H9 (cell line): ENCODE data around the gene DIP2C. TPM values are rescaled to one million over a fixed set of nuclear protein-coding genes. Genes with fewer than 3 reads are reported as not detected.

Experiments used
- DNase-seq: peaks from one replicate; pipeline ENCODE4 v3.0.0-alpha.2; 2017
- H2AFZ ChIP-seq: one replicate; pipeline ENCODE4 v1.6.1; 2013; ENCODE audit warnings: mild to moderate bottlenecking, low read length, control low read depth, moderate library complexity
- H2AK5ac ChIP-seq: 2 replicates; pipeline ENCODE4 v1.6.1; 2013; ENCODE audit warnings: low read length, control low read depth, mixed read lengths; ENCODE audit not compliant: insufficient read length
- H2BK120ac ChIP-seq: one replicate; pipeline ENCODE4 v1.6.1; 2013; ENCODE audit warnings: low read depth, mild to moderate bottlenecking, low read length, control low read depth, inconsistent platforms; ENCODE audit not compliant: poor library complexity, severe bottlenecking
- H2BK12ac ChIP-seq: 2 replicates; pipeline ENCODE4 v1.6.1; 2013; ENCODE audit warnings: low read length, control low read depth, mixed read lengths, low read depth; ENCODE audit not compliant: insufficient read length
- H2BK15ac ChIP-seq: 2 replicates; pipeline ENCODE4 v1.6.1; 2013; ENCODE audit warnings: low read depth, low read length, control low read depth
- H2BK20ac ChIP-seq: one replicate; pipeline ENCODE4 v1.6.1; 2013; ENCODE audit warnings: low read depth, mild to moderate bottlenecking, low read length, control low read depth, inconsistent platforms; ENCODE audit not compliant: poor library complexity, severe bottlenecking
- H2BK5ac ChIP-seq: 2 replicates; pipeline ENCODE4 v1.6.1; 2013; ENCODE audit warnings: low read length, control low read depth, mixed read lengths; ENCODE audit not compliant: insufficient read length
- H3K14ac ChIP-seq: 2 replicates; pipeline ENCODE4 v1.6.1; 2013; ENCODE audit warnings: low read length, control low read depth; ENCODE audit not compliant: insufficient read depth
- H3K18ac ChIP-seq: 2 replicates; pipeline ENCODE4 v1.6.1; 2013; ENCODE audit warnings: low read depth, mild to moderate bottlenecking, mixed read lengths, low read length, control low read depth; ENCODE audit not compliant: insufficient read length
- H3K23ac ChIP-seq: 2 replicates; pipeline ENCODE4 v1.6.1; 2013; ENCODE audit warnings: low read length, control low read depth, mixed read lengths, low read depth; ENCODE audit not compliant: insufficient read length
- H3K23me2 ChIP-seq: 2 replicates; pipeline ENCODE4 v1.6.1; 2013; ENCODE audit warnings: low read depth, mild to moderate bottlenecking, mixed read lengths, low read length, control low read depth; ENCODE audit not compliant: insufficient read length, poor library complexity, severe bottlenecking
- H3K27ac ChIP-seq: 2 replicates; pipeline ENCODE4 v1.5.1; 2013; ENCODE audit warnings: low read length, control low read depth, mixed read lengths, low read depth; ENCODE audit not compliant: insufficient read length
- H3K27me3 ChIP-seq: 2 replicates; pipeline ENCODE4 v1.6.1; 2013; ENCODE audit warnings: low read length, control low read depth, inconsistent platforms; ENCODE audit not compliant: insufficient read depth
- H3K4ac ChIP-seq: 2 replicates; pipeline ENCODE4 v1.6.1; 2013; ENCODE audit warnings: low read depth, mild to moderate bottlenecking, control low read depth, inconsistent platforms, low read length, moderate library complexity
- H3K4me1 ChIP-seq: 2 replicates; pipeline ENCODE4 v1.6.1; 2013; ENCODE audit warnings: low read length, control low read depth, inconsistent platforms; ENCODE audit not compliant: insufficient read depth
- H3K4me2 ChIP-seq: 2 replicates; pipeline ENCODE4 v1.6.1; 2013; ENCODE audit warnings: low read length, control low read depth, mixed read lengths; ENCODE audit not compliant: insufficient read length, insufficient read depth
- H3K56ac ChIP-seq: 2 replicates; pipeline ENCODE4 v1.6.1; 2013; ENCODE audit warnings: low read depth, mild to moderate bottlenecking, mixed read lengths, low read length, control low read depth; ENCODE audit not compliant: insufficient read length
- H3K79me1 ChIP-seq: 2 replicates; pipeline ENCODE4 v1.6.1; 2013; ENCODE audit warnings: low read depth, mild to moderate bottlenecking, moderate library complexity, low read length, control low read depth, inconsistent platforms; ENCODE audit not compliant: insufficient read depth, poor library complexity, severe bottlenecking
- H3K79me2 ChIP-seq: 2 replicates; pipeline ENCODE4 v1.6.1; 2013; ENCODE audit warnings: low read length, control low read depth, inconsistent platforms; ENCODE audit not compliant: insufficient read depth
- H3K9ac ChIP-seq: 2 replicates; pipeline ENCODE4 v1.6.1; 2013; ENCODE audit warnings: low read length, control low read depth, mixed read lengths; ENCODE audit not compliant: insufficient read length; ENCODE audit errors: extremely low read depth
- H3K9me3 ChIP-seq: one replicate; pipeline ENCODE4 v1.6.1; 2013; ENCODE audit warnings: low read depth, low read length, inconsistent platforms; ENCODE audit not compliant: control insufficient read depth
- H3T11ph ChIP-seq: one replicate; pipeline ENCODE4 v1.6.1; 2013; ENCODE audit warnings: mild to moderate bottlenecking, low read length, control low read depth, inconsistent platforms
- H4K20me1 ChIP-seq: one replicate; pipeline ENCODE4 v1.6.1; 2013; ENCODE audit not compliant: control insufficient read depth, insufficient read length, insufficient read depth
- H4K5ac ChIP-seq: 2 replicates; pipeline ENCODE4 v1.6.1; 2013; ENCODE audit warnings: low read depth, mild to moderate bottlenecking, mixed read lengths, low read length, control low read depth; ENCODE audit not compliant: insufficient read length
- H4K8ac ChIP-seq: replicated peaks from 2 replicates; pipeline ENCODE4 v1.6.1; 2013; ENCODE audit warnings: low read length, control low read depth, mixed read lengths, low read depth; ENCODE audit not compliant: insufficient read length
- H4K91ac ChIP-seq: 2 replicates; pipeline ENCODE4 v1.6.1; 2013; ENCODE audit warnings: low read depth, mild to moderate bottlenecking, moderate library complexity, mixed read lengths, low read length, control low read depth; ENCODE audit not compliant: insufficient read length
- H3K27ac Mint-ChIP-seq, 3 experiments: 2 replicates in 2 of 3; 3 replicates in 1 of 3; pipeline ENCODE4 v1.8.0; 2020 to 2021; ENCODE audit warnings: mixed read lengths in 3 of 3, mild to moderate bottlenecking in 1 of 3, moderate library complexity in 1 of 3
- H3K27me3 Mint-ChIP-seq: 2 replicates; pipeline ENCODE4 v1.8.0; 2021; ENCODE audit warnings: low read depth, mild to moderate bottlenecking, moderate library complexity, mixed read lengths
- H3K36me3 Mint-ChIP-seq, 3 experiments: 2 replicates in 2 of 3; 3 replicates in 1 of 3; pipeline ENCODE4 v1.8.0; 2020 to 2021; ENCODE audit warnings: low read depth in 3 of 3, mixed read lengths in 3 of 3; ENCODE audit not compliant: insufficient read depth in 1 of 3
- H3K4me1 Mint-ChIP-seq, 2 experiments: 2 replicates each; pipeline ENCODE4 v1.8.0; 2020; ENCODE audit warnings: mixed read lengths in 2 of 2
- H3K4me3 Mint-ChIP-seq, 2 experiments: 2 replicates in 1 of 2; 3 replicates in 1 of 2; pipeline ENCODE4 v1.8.0; 2020 to 2021; ENCODE audit warnings: mild to moderate bottlenecking in 2 of 2, mixed read lengths in 2 of 2, moderate library complexity in 1 of 2
- H3K9me3 Mint-ChIP-seq, 2 experiments: 2 replicates in 1 of 2; 3 replicates in 1 of 2; pipeline ENCODE4 v1.8.0; 2020; ENCODE audit warnings: mild to moderate bottlenecking in 2 of 2, mixed read lengths in 2 of 2, moderate library complexity in 1 of 2
- CTCF ChIP-seq: fragments of 200-600 bp; sonication (generic); conservative IDR thresholded peaks from 3 replicates; pipeline ENCODE4 v1.8.0; 2021; ENCODE audit warnings: antibody characterized with exemption, mild to moderate bottlenecking
- WGBS: extraction: QIAGEN DNeasy Blood & Tissue Kit; methylation state at CpG from one replicate; pipeline ENCODE4 v1.1.7; 2013; ENCODE audit warnings: missing lambda C conversion rate, low lambda C conversion rate, mixed read lengths; ENCODE audit not compliant: insufficient read length; ENCODE audit errors: extremely low coverage; 5-methylcytosine and 5-hydroxymethylcytosine counted together
- total RNA-seq: library from RNA; stranded (reverse); gene quantifications from 2 replicates; pipeline ENCODE4 v1.2.1, GENCODE V29; 2021

The DIP2C gene
- total RNA-seq, 1 experiment from 2014 or later = 7.9 TPM

GRCh38 chr10:590721-591120, 98.7 kb downstream of the DIP2C start:
- WGBS = no CpG with 5 or more reads among the region's 10 CpGs
- Histone ChIP-seq H4K91ac (no peak overlapping the region), H3K4me2 (no peak overlapping the region), H3K23ac (no peak overlapping the region), H3K18ac (no peak overlapping the region), H2BK20ac (no peak overlapping the region), H4K5ac (no peak overlapping the region), H2BK120ac (no peak overlapping the region), H3K56ac (no peak overlapping the region), H3K9ac (no peak overlapping the region), H2AK5ac (no peak overlapping the region), H3T11ph (no peak overlapping the region), H2AFZ (no peak overlapping the region), H3K14ac (no peak overlapping the region), H3K4me1 (no peaks in the 10 kb centered on the region), H2BK15ac (no peak overlapping the region), H4K20me1 (no peaks in the 10 kb centered on the region), H3K23me2 (no peaks in the 10 kb centered on the region), H3K27me3 (no peaks in the 10 kb centered on the region), H2BK12ac (no peak overlapping the region), H3K9me3 (no peaks in the 10 kb centered on the region), H4K8ac (no peak overlapping the region), H3K79me2 (no peaks in the 10 kb centered on the region), H3K4ac (no peak overlapping the region), H2BK5ac (no peak overlapping the region), H3K27ac (no peak overlapping the region), H3K79me1 (peaks cover 5% of the 10 kb centered on the region)
- H3K27ac Mint-ChIP-seq = no peak overlapping the region
- no peaks in the 10 kb centered on the region for H3K9me3 Mint-ChIP-seq
- no peak for TF ChIP-seq CTCF
- H3K27me3 Mint-ChIP-seq = no peaks in the 10 kb centered on the region
- no peaks in the 10 kb centered on the region for H3K36me3 Mint-ChIP-seq
- peaks cover 12 to 17% of the 10 kb centered on the region in 2 experiments for H3K4me1 Mint-ChIP-seq
- no peak overlapping the region for H3K4me3 Mint-ChIP-seq
- no peak for DNase-seq
